SH-SY5Y (cell line): ENCODE data around the gene NDN.

Experiments used
- GATA2 ChIP-seq: IDR thresholded peaks from 2 replicates; pipeline ENCODE4 v1.6.1; 2011; ENCODE audit warnings: mild to moderate bottlenecking, low read depth, low read length
- GATA3 ChIP-seq: IDR thresholded peaks from 2 replicates; pipeline ENCODE4 v1.6.1; 2011; ENCODE audit warnings: low read depth, mild to moderate bottlenecking, low read length, moderate library complexity

DNA sequence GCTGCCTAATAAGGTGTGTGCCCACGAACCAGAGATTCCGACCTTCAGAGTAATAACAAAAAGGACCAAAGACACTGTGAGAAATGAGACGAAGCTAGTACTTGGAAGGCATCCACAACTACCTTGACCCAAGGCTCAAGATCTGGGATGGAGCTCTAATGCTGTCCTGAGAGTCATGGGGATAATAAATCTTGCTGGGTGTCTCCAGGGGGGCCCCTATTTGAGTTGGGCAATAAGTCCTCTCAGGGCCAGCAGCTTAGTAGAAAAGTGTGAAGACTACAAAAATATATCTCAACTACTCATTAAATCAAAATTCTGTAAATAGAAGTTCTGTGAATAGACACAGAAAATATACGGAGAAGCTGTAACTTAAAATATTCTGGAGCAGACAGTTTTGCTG is 2.9 kb upstream of the NDN start:
- TF ChIP-seq GATA2 (no peak), GATA3 (no peak)
